ENCODE data around the gene NR2F1-AS1.

The NR2F1-AS1 gene

DNA sequence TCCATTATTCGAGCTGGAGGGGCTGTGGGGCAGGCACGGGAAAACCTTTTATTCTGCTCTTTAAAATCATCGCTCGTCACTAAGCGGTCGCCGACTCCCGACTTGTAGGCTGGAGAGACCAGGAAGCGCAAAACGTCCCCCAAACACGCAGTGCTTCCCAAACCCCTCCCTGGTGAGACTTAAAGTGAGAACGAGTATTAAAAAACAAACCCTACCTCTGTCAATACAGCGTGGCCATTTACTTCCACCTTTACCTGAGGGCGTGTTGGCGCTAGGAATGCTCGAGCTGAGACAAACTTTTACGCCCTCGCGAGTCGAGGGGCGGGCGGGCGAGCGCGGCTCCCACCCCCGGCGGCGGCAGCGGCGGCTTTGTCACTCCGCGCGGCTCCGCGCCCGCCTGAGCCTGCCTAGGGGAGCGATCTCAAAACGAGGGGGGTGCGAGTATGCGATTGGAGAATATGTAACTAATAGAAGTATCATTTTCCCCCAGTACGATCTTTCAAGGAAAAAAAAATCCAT lies at the start of gene NR2F1-AS1:
Gene NR2F1-AS1 (minus strand): TSS at position 293 of the 519 bp plus-strand sequence.
- TF ChIP-seq, protein P1, sequence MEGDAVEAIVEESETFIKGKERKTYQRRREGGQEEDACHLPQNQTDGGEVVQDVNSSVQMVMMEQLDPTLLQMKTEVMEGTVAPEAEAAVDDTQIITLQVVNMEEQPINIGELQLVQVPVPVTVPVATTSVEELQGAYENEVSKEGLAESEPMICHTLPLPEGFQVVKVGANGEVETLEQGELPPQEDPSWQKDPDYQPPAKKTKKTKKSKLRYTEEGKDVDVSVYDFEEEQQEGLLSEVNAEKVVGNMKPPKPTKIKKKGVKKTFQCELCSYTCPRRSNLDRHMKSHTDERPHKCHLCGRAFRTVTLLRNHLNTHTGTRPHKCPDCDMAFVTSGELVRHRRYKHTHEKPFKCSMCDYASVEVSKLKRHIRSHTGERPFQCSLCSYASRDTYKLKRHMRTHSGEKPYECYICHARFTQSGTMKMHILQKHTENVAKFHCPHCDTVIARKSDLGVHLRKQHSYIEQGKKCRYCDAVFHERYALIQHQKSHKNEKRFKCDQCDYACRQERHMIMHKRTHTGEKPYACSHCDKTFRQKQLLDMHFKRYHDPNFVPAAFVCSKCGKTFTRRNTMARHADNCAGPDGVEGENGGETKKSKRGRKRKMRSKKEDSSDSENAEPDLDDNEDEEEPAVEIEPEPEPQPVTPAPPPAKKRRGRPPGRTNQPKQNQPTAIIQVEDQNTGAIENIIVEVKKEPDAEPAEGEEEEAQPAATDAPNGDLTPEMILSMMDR (conservative IDR thresholded peaks at IDR 0.05; ENCODE audit: low read depth, low read length): no peak
- peak within 1 kb of the TSS; percentile 93 for H3K4me3 ChIP-seq (ENCODE audit: low read length)
- DNase-seq (ENCODE audit: low read depth): no peak

DNA sequence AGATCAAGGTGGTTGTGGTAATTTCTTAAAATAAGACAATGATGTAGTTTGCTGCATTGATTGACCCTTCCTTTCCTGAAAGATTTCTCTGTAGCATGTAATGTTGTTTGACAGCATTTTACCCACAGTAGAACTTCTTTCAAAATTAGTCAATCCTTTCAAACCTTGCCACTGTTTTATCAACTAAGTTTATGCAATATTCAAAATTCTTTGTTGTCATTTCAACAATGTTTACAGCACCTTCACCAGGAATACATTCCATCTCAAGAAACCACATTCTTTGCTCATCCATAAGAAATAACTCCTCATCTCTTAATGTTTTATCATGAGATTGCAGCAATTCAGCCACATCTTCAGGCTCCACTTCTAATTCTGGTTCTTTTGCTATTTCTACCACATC lies 45.8 kb upstream of the NR2F1-AS1 start:
- TF ChIP-seq, protein P1 (conservative IDR thresholded peaks at IDR 0.05; ENCODE audit: low read depth, low read length): no peak
- no peak overlapping the region for H3K4me3 ChIP-seq (ENCODE audit: low read length)
- no peak for DNase-seq (ENCODE audit: low read depth)

DNA sequence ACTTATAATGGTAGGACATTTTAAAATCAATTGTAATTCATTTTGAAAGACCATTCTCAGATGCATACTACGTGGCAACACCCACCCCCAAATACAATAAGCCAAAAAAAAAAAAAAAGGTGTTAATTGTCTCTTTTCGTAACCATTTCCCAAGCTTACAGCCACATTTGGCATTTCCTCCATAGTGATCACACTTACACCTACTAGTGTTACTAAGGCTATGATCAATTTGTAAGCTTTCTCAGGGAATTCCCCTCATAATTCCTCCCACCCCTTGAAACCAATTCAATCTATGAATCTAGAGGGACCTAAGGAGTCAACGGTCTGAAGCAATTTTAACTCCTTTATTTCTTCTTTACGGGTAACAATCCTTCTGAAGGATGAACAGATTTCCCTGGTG lies 42.1 kb upstream of the NR2F1-AS1 start:
- no peak overlapping the region for H3K4me3 ChIP-seq (ENCODE audit: low read length)
- DNase-seq (ENCODE audit: low read depth): no peak
- TF ChIP-seq, protein P1 (conservative IDR thresholded peaks at IDR 0.05; ENCODE audit: low read depth, low read length): no peak

DNA sequence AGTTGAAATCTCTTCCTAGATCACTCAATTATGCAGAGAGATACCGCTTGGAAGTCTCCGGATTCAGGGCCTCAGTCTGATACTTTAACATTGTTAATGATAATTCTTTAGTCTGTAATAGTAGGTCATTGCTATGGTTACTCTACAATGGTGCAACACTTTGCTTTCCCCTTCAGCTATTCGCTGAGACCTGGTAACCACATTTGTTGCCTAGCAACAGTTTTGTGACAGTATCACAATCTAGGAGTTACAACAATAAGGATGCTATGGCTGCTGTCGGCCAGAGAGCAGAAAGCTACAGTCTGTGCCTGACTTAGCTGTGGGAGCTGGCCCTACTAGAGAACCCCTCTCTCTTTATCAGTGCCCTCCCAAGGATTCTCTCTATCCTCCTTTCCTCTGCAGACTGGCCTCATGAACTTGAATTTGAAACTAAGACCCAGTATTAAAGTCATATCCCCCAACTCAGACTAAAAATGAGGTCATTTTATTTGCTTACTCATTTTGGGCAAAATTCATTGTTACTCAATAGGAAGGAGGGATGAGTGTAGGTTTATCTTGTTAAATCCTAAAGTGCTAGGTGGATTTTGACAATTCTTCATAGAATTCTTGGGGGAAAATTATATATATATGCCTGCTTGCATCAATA lies 41.3 kb upstream of the NR2F1-AS1 start:
- H3K4me3 ChIP-seq (ENCODE audit: low read length): no peak overlapping the region
- no peak for DNase-seq (ENCODE audit: low read depth)
- TF ChIP-seq, protein P1 (conservative IDR thresholded peaks at IDR 0.05; ENCODE audit: low read depth, low read length): no peak

DNA sequence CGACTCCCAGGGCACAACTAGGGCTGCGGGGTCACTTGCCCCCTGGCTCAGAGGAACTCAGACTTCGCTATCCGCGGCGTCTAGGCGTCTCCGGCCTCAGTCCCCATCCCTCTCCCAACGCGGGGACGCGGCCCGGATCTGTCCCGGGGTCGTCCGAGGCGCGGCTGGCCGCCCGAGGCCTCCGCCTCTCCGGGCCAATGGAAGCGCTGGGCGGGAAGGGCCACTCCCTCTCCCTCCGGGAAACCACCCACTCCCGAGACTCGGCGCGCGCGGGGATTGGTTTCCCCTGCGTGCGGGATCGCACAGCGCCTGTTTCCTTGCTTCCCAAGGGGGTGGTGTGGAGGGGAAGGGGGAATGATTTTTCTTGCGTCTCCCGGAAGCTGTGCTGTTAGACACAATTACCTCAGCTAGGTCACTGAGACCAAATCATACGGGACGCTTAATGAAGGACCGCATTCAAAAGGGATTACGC lies 40.3 kb upstream of the NR2F1-AS1 start:
- TF ChIP-seq, protein P1 (conservative IDR thresholded peaks at IDR 0.05; ENCODE audit: low read depth, low read length): no peak
- peak overlapping the region; percentile 66 for H3K4me3 ChIP-seq (ENCODE audit: low read length)
- DNase-seq (ENCODE audit: low read depth): no peak

DNA sequence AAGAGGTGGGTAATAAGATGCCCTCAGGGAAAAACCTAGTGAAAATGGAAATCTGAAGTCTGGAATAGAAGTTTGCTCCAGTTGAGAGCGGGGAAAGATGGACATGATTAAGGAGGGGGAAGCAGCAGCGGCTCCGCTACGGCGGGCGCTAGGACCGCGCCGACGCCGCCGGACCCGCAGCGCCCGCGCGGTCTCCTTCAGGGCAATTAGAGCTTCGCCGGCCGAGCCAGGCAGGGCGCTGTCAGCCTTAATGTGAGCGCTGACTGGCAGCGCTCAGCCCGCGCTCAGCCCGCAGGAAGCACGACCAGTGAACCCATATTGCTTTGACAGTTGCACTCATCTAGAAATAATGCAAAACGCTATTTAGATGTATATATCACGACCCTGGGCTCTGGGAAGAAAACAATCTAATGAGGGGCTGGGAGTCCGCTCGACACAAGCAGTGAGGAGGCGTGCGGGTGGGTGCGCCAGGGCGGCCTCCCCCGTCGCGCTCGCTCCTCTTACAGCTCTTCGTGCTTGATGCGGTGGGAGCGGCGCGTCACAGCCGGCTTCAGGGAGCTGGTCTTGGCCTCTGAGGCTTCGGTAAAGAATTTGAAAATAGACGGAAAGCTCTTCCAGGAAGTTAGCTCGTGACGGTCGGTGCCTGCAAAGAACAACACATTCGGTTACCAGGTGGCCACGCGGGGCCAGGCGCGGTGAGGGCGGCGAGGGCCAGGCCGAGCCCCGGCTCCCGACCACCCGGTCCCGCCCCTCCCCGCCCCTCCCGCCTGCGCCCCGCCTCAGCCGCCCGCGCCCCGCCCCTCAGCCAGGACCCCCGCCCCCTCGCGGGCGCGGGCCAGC lies 39.7 kb upstream of the NR2F1-AS1 start:
- no peak for DNase-seq (ENCODE audit: low read depth)
- H3K4me3 ChIP-seq (ENCODE audit: low read length): peak overlapping the region; percentile 66
- TF ChIP-seq, protein P1 (conservative IDR thresholded peaks at IDR 0.05; ENCODE audit: low read depth, low read length): peak; percentile 3

Measured in retinal pigment epithelial cell (primary cell).